Fibroblast of villous mesenchyme (primary cell): ENCODE measurements around the gene PPP1R14B. TPM values are rescaled to one million over a fixed set of nuclear protein-coding genes. Genes with fewer than 3 reads are reported as not detected.

Experiments used
- DNase-seq: peaks from one replicate; pipeline ENCODE4 v3.0.0-alpha.2; 2010; ENCODE audit warnings: low read depth
- H3K4me3 ChIP-seq: 2 replicates; pipeline ENCODE4 v1.5.1; 2011; ENCODE audit warnings: low read depth, mild to moderate bottlenecking, low read length
- CTCF ChIP-seq: IDR thresholded peaks from 2 replicates; pipeline ENCODE4 v1.5.1; 2012; ENCODE audit warnings: low read depth, mild to moderate bottlenecking, low read length; ENCODE audit not compliant: insufficient read depth
- total RNA-seq: library from RNA; depleted of rRNA; stranded (reverse); fragments of >200 nt; gene quantifications from 2 replicates; pipeline ENCODE4 v1.2.3, GENCODE V29; 2012

PPP1R14B gene
- total RNA-seq, 1 donor, result 155 TPM

GRCh38 chr11:64227405-64227956 lies 19.3 kb downstream of the PPP1R14B start:
- peak overlapping the region; percentile 90 for H3K4me3 ChIP-seq
- no peak for TF ChIP-seq CTCF
- no peak for DNase-seq

- peak overlapping the region; percentile 90 for H3K4me3 ChIP-seq
- no peak for TF ChIP-seq CTCF
- DNase-seq, result no peak
Observed at GRCh38 chr11:64226507-64227051, 20.2 kb downstream of the PPP1R14B start.

GRCh38 chr11:64225608-64226506 lies 20.9 kb downstream of the PPP1R14B start, which contains the start of the genes NUDT22 and TRPT1:
Gene NUDT22 (plus strand): TSS chr11:64226274. CDS start chr11:64226653, 379 bp downstream.
Gene TRPT1 (minus strand): TSS chr11:64226186. CDS start chr11:64225860, 326 bp downstream.
- H3K4me3 ChIP-seq, result peak within 1 kb of the TSS; percentile 90
- peak; percentile 80 for DNase-seq
- peak; percentile 9 for TF ChIP-seq CTCF

- no peak for TF ChIP-seq CTCF
Observed at GRCh38 chr11:64224891-64225607, 21.7 kb downstream of the PPP1R14B start.

GRCh38 chr11:64224151-64224890 lies 22.4 kb downstream of the PPP1R14B start:
- H3K4me3 ChIP-seq, result no peak overlapping the region
- no peak for TF ChIP-seq CTCF
- no peak for DNase-seq

More at GRCh38 chr11:64224891-64225607, 21.7 kb downstream of the PPP1R14B start:
- peak overlapping the region; percentile 90 for H3K4me3 ChIP-seq
- no peak for DNase-seq
